Measurements from ENCODE around the gene SPEM3.

Gene SPEM3

GRCh38 chr17:7432296-7432695 is 3.6 kb downstream of the SPEM3 start:
- TF ChIP-seq JUND (IDR thresholded peaks at IDR 0.05; ENCODE audit: low read depth): no peak

GRCh38 chr17:7435676-7436555 is 7.3 kb downstream of the SPEM3 start:
- peak in 1 of 2 experiments; percentile 57 for DNase-seq (ENCODE audit: low read depth in 1 of 2, low spot score in 1 of 2)
- TF ChIP-seq JUND (IDR thresholded peaks at IDR 0.05; ENCODE audit: low read depth): no peak
- in situ Hi-C loops (cut with HindIII; ENCODE audit: low pct_unique_long_range_greater_than_20kb, low sequenced_read_pairs): no loop called here

More at GRCh38 chr17:7432296-7432695, 3.6 kb downstream of the SPEM3 start:
- no peak for DNase-seq (ENCODE audit: low read depth in 1 of 2, low spot score in 1 of 2)
- in situ Hi-C loops (cut with HindIII; ENCODE audit: low pct_unique_long_range_greater_than_20kb, low sequenced_read_pairs): no loop called here

GRCh38 chr17:7436556-7437368 is 8.1 kb downstream of the SPEM3 start:
- in situ Hi-C loops (cut with HindIII; ENCODE audit: low pct_unique_long_range_greater_than_20kb, low sequenced_read_pairs): no loop called here
- no peak for TF ChIP-seq JUND (IDR thresholded peaks at IDR 0.05; ENCODE audit: low read depth)
- peak; percentile 65 to 89 for DNase-seq (ENCODE audit: low read depth in 1 of 2, low spot score in 1 of 2)

- TF ChIP-seq JUND (IDR thresholded peaks at IDR 0.05; ENCODE audit: low read depth): no peak
- DNase-seq (ENCODE audit: low read depth in 1 of 2, low spot score in 1 of 2): no peak
- in situ Hi-C loops (cut with HindIII; ENCODE audit: low pct_unique_long_range_greater_than_20kb, low sequenced_read_pairs): no loop called here
These were observed 8.8 kb downstream of the SPEM3 start for GRCh38 chr17:7437369-7437863.

- DNase-seq (ENCODE audit: low read depth in 1 of 2, low spot score in 1 of 2): no peak
- in situ Hi-C loops (cut with HindIII; ENCODE audit: low pct_unique_long_range_greater_than_20kb, low sequenced_read_pairs): no loop called here
- no peak for TF ChIP-seq JUND (IDR thresholded peaks at IDR 0.05; ENCODE audit: low read depth)
These were observed 9.4 kb downstream of the SPEM3 start for GRCh38 chr17:7437950-7438614.

GRCh38 chr17:7438656-7439460 is 10.2 kb downstream of the SPEM3 start:
- in situ Hi-C loops (cut with HindIII; ENCODE audit: low pct_unique_long_range_greater_than_20kb, low sequenced_read_pairs): no loop called here
- TF ChIP-seq JUND (IDR thresholded peaks at IDR 0.05; ENCODE audit: low read depth): no peak
- no peak for DNase-seq (ENCODE audit: low read depth in 1 of 2, low spot score in 1 of 2)

GRCh38 chr17:7439462-7440112 is 10.9 kb downstream of the SPEM3 start, which contains the start of gene FGF11:
TSS of gene FGF11 (plus strand) at chr17:7439512. CDS start at chr17:7439621, 109 bp downstream.
- DNase-seq (ENCODE audit: low read depth in 1 of 2, low spot score in 1 of 2): no peak
- in situ Hi-C loops (cut with HindIII; ENCODE audit: low pct_unique_long_range_greater_than_20kb, low sequenced_read_pairs): no loop called here
- no peak for TF ChIP-seq JUND (IDR thresholded peaks at IDR 0.05; ENCODE audit: low read depth)

GRCh38 chr17:7440113-7440833 is 11.6 kb downstream of the SPEM3 start:
- peak; percentile 32 to 58 for DNase-seq (ENCODE audit: low read depth in 1 of 2, low spot score in 1 of 2)
- in situ Hi-C loops (cut with HindIII; ENCODE audit: low pct_unique_long_range_greater_than_20kb, low sequenced_read_pairs): no loop called here

GRCh38 chr17:7440834-7441195 is 12.2 kb downstream of the SPEM3 start:
- no peak for TF ChIP-seq JUND (IDR thresholded peaks at IDR 0.05; ENCODE audit: low read depth)
- in situ Hi-C loops (cut with HindIII; ENCODE audit: low pct_unique_long_range_greater_than_20kb, low sequenced_read_pairs): no loop called here

More at GRCh38 chr17:7440113-7440833, 11.6 kb downstream of the SPEM3 start:
- no peak for TF ChIP-seq JUND (IDR thresholded peaks at IDR 0.05; ENCODE audit: low read depth)

GRCh38 chr17:7441266-7441665 is 12.6 kb downstream of the SPEM3 start:
- DNase-seq (ENCODE audit: low read depth in 1 of 2, low spot score in 1 of 2): no peak
- no peak for TF ChIP-seq JUND (IDR thresholded peaks at IDR 0.05; ENCODE audit: low read depth)
- in situ Hi-C loops (cut with HindIII; ENCODE audit: low pct_unique_long_range_greater_than_20kb, low sequenced_read_pairs): no loop called here

More at GRCh38 chr17:7440834-7441195, 12.2 kb downstream of the SPEM3 start:
- DNase-seq (ENCODE audit: low read depth in 1 of 2, low spot score in 1 of 2): no peak

GRCh38 chr17:7442142-7442541 is 13.5 kb downstream of the SPEM3 start:
- no peak for TF ChIP-seq JUND (IDR thresholded peaks at IDR 0.05; ENCODE audit: low read depth)
- in situ Hi-C loops (cut with HindIII; ENCODE audit: low pct_unique_long_range_greater_than_20kb, low sequenced_read_pairs): no loop called here
- DNase-seq (ENCODE audit: low read depth in 1 of 2, low spot score in 1 of 2): no peak

Measured in T47D (cell line).